Measurements from ENCODE around the gene SPDEF.

Gene SPDEF

GRCh38 chr6:34546551-34547321, 9.4 kb downstream of the SPDEF start:
- DNase-seq (ENCODE audit: insufficient read length, low spot score) (no peak), FAIRE-seq (no peak)
- TF ChIP-seq CTCF (IDR thresholded peaks at IDR 0.05; ENCODE audit: insufficient read depth, missing control alignments) = no peak

- DNase-seq (ENCODE audit: insufficient read length, low spot score) (no peak), FAIRE-seq (no peak)
- no peak for TF ChIP-seq CTCF (IDR thresholded peaks at IDR 0.05; ENCODE audit: insufficient read depth, missing control alignments)
Observed at GRCh38 chr6:34544776-34545471, 11.2 kb downstream of the SPDEF start.

GRCh38 chr6:34544052-34544604, 12.0 kb downstream of the SPDEF start:
- TF ChIP-seq CTCF (IDR thresholded peaks at IDR 0.05; ENCODE audit: insufficient read depth, missing control alignments) = no peak
- FAIRE-seq (no peak), DNase-seq (ENCODE audit: insufficient read length, low spot score) (no peak)

GRCh38 chr6:34543421-34543820, 12.7 kb downstream of the SPDEF start:
- no peak for FAIRE-seq
- TF ChIP-seq CTCF (IDR thresholded peaks at IDR 0.05; ENCODE audit: insufficient read depth, missing control alignments) = no peak
- no peak for DNase-seq (ENCODE audit: insufficient read length, low spot score)

- no peak for FAIRE-seq
- DNase-seq (ENCODE audit: insufficient read length, low spot score) = no peak
- no peak for TF ChIP-seq CTCF (IDR thresholded peaks at IDR 0.05; ENCODE audit: insufficient read depth, missing control alignments)
Observed at GRCh38 chr6:34540841-34541240, 15.3 kb downstream of the SPDEF start.

GRCh38 chr6:34540222-34540621, 15.9 kb downstream of the SPDEF start:
- TF ChIP-seq CTCF (IDR thresholded peaks at IDR 0.05; ENCODE audit: insufficient read depth, missing control alignments) = no peak
- no peak for DNase-seq (ENCODE audit: insufficient read length, low spot score)
- FAIRE-seq = no peak

GRCh38 chr6:34539181-34539580, 16.9 kb downstream of the SPDEF start:
- FAIRE-seq (no peak), DNase-seq (ENCODE audit: insufficient read length, low spot score) (no peak)
- no peak for TF ChIP-seq CTCF (IDR thresholded peaks at IDR 0.05; ENCODE audit: insufficient read depth, missing control alignments)
